HG02588 (cell line): ENCODE results near the gene TFPI2.

Source experiments
- ATAC-seq: cut with Tn5 transposase; IDR thresholded peaks from one replicate; pipeline ENCODE4 v1.9.1; 2021; ENCODE audit warnings: mild to moderate bottlenecking, moderate library complexity; ENCODE audit not compliant: unreplicated experiment

Gene TFPI2

GRCh38 chr7:93860261-93860660, 30.3 kb downstream of the TFPI2 start:
- ATAC-seq: no peak

- no peak for ATAC-seq
Observed at GRCh38 chr7:93858857-93859256, 31.7 kb downstream of the TFPI2 start.

- no peak for ATAC-seq
Observed at GRCh38 chr7:93856323-93856722, 34.2 kb downstream of the TFPI2 start.

- ATAC-seq: no peak
Observed at GRCh38 chr7:93855797-93856196, 34.8 kb downstream of the TFPI2 start.

GRCh38 chr7:93854480-93854879, 36.1 kb downstream of the TFPI2 start:
- no peak for ATAC-seq

GRCh38 chr7:93851536-93851935, 39.0 kb downstream of the TFPI2 start:
- ATAC-seq: no peak

- no peak for ATAC-seq
Observed at GRCh38 chr7:93843260-93843659, 47.3 kb downstream of the TFPI2 start.

GRCh38 chr7:93838966-93839365, 51.6 kb downstream of the TFPI2 start:
- ATAC-seq: no peak

GRCh38 chr7:93837245-93837644, 53.3 kb downstream of the TFPI2 start:
- no peak for ATAC-seq

GRCh38 chr7:93836116-93836515, 54.4 kb downstream of the TFPI2 start:
- ATAC-seq: no peak

GRCh38 chr7:93835702-93836101, 54.9 kb downstream of the TFPI2 start:
- ATAC-seq: no peak
